ENCODE data around the gene PRCC. TPM values are rescaled to one million over a fixed set of nuclear protein-coding genes. Genes with fewer than 3 reads are reported as not detected.

The PRCC gene
- total RNA-seq, 1 experiment from 2014 or later: 131 TPM

GRCh38 chr1:156777573-156777972 is 10.2 kb downstream of the PRCC start:
- H3K9me3 Mint-ChIP-seq (ENCODE audit: unreplicated experiment): no peaks in the 10 kb centered on the region
- no peak for DNase-seq (ENCODE audit: unreplicated experiment)
- H3K4me1 Mint-ChIP-seq (ENCODE audit: insufficient read depth, unreplicated experiment): peaks cover 50% of the 10 kb centered on the region
- intact Hi-C loops (cut with micrococcal nuclease): no loop called here
- POLR2A ChIA-PET: interaction anchor here (0.8 to 2.0 kb wide), 3 partner anchors 9 to 25 kb away, joined by 3 to 7 read pairs (median 3); partner anchors contain the start of gene PRCC
- no TSS peak for BruUV-seq (replicated peaks)
- CTCF ChIA-PET: no interaction called here
- H3K36me3 Mint-ChIP-seq (ENCODE audit: insufficient read depth, unreplicated experiment): peaks cover 67% of the 10 kb centered on the region
- no peak overlapping the region for H3K4me3 Mint-ChIP-seq (ENCODE audit: unreplicated experiment)
- peak overlapping the region; percentile 1 for H3K27ac Mint-ChIP-seq (ENCODE audit: low read depth, unreplicated experiment)
- no peaks in the 10 kb centered on the region for H3K27me3 Mint-ChIP-seq (ENCODE audit: insufficient read depth, unreplicated experiment)
- TF ChIP-seq CTCF (IDR thresholded peaks at IDR 0.05; ENCODE audit: unreplicated experiment): no peak

- CTCF ChIA-PET: interaction anchor here (0.6 to 3.6 kb wide), 21 partner anchors 9 to 557 kb away, joined by 3 to 28 read pairs (median 5); partner anchors contain the start of genes INSRR and NTRK1
- H3K27me3 Mint-ChIP-seq (ENCODE audit: insufficient read depth, unreplicated experiment): no peaks in the 10 kb centered on the region
- intact Hi-C loops (cut with micrococcal nuclease): no loop called here
- H3K27ac Mint-ChIP-seq (ENCODE audit: low read depth, unreplicated experiment): peak overlapping the region; percentile 66
- no TSS peak for BruUV-seq (replicated peaks)
- H3K9me3 Mint-ChIP-seq (ENCODE audit: unreplicated experiment): no peaks in the 10 kb centered on the region
- no peak overlapping the region for H3K4me3 Mint-ChIP-seq (ENCODE audit: unreplicated experiment)
- no peak for DNase-seq (ENCODE audit: unreplicated experiment)
- H3K4me1 Mint-ChIP-seq (ENCODE audit: insufficient read depth, unreplicated experiment): peaks cover 28% of the 10 kb centered on the region
- peaks cover 86% of the 10 kb centered on the region for H3K36me3 Mint-ChIP-seq (ENCODE audit: insufficient read depth, unreplicated experiment)
- POLR2A ChIA-PET: interaction anchor here (0.7 to 2.0 kb wide), 8 partner anchors 9 to 121 kb away, joined by 3 to 22 read pairs (median 6); partner anchors contain the start of genes ISG20L2, METTL25B, MRPL24 and PRCC
- no peak for TF ChIP-seq CTCF (IDR thresholded peaks at IDR 0.05; ENCODE audit: unreplicated experiment)
Measured at GRCh38 chr1:156781585-156782186, 14.4 kb downstream of the PRCC start.

DNA sequence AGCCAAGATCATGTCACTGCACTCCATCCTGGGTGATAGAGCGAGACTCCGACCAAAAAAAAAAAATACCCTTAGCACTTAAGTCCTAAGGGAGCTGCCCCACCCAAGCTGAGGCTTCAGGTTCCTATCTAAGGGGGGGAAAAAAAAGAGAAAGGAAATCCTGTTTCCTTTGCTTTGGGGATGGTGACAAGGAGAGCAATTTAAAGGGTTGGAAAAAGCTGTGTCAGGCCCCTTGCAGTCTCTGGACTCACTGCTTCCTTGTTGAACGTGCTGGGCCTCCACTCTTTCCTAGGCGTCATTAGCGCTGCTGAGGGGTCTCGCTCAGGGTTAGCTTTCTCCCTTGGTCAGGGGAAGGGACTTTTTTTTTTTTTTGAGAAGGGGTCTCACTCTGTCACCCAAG is 18.1 kb downstream of the PRCC start:
- POLR2A ChIA-PET: interaction anchor here (0.7 to 2.6 kb wide), 5 partner anchors 9 to 57 kb away, joined by 3 to 12 read pairs (median 3); partner anchors contain the start of genes ISG20L2, METTL25B and PRCC
- intact Hi-C loops (cut with micrococcal nuclease): no loop called here
- Mint-ChIP-seq H3K27me3 (ENCODE audit: insufficient read depth, unreplicated experiment) (no peaks in the 10 kb centered on the region), H3K9me3 (ENCODE audit: unreplicated experiment) (no peaks in the 10 kb centered on the region), H3K36me3 (ENCODE audit: insufficient read depth, unreplicated experiment) (peaks cover 97% of the 10 kb centered on the region), H3K27ac (ENCODE audit: low read depth, unreplicated experiment) (no peak overlapping the region), H3K4me1 (ENCODE audit: insufficient read depth, unreplicated experiment) (peaks cover 14% of the 10 kb centered on the region), H3K4me3 (ENCODE audit: unreplicated experiment) (no peak overlapping the region)
- CTCF ChIA-PET: interaction anchor here (0.6 to 3.4 kb wide), 13 partner anchors 12 to 268 kb away, joined by 3 to 22 read pairs (median 5); partner anchors contain the start of gene INSRR
- BruUV-seq (replicated peaks): no TSS peak
- no peak for DNase-seq (ENCODE audit: unreplicated experiment)
- TF ChIP-seq CTCF (IDR thresholded peaks at IDR 0.05; ENCODE audit: unreplicated experiment): no peak

DNA sequence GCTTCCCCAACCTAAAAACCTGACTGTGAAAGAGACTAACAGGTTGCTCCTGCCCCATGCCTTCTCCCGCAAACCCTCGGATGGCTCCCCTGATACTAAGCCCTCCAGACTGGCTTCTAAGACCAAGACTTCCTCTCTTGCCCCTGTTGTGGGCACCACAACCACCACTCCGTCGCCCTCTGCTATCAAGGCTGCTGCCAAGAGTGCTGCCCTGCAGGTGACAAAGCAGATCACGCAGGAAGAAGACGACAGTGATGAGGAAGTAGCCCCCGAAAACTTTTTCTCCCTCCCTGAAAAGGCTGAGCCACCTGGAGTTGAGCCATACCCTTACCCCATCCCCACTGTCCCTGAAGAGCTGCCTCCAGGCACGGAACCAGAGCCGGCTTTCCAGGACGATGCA is 19.3 kb downstream of the PRCC start:
- H3K36me3 Mint-ChIP-seq (ENCODE audit: insufficient read depth, unreplicated experiment): peaks cover 94% of the 10 kb centered on the region
- POLR2A ChIA-PET: interaction anchor here (1.8 to 2.6 kb wide), 2 partner anchors 47 to 58 kb away, joined by 3 to 8 read pairs; partner anchors contain the start of genes ISG20L2 and METTL25B
- intact Hi-C loops (cut with micrococcal nuclease): no loop called here
- DNase-seq (ENCODE audit: unreplicated experiment): no peak
- peaks cover 5% of the 10 kb centered on the region for H3K4me1 Mint-ChIP-seq (ENCODE audit: insufficient read depth, unreplicated experiment)
- TSS peak; percentile 27 for BruUV-seq (replicated peaks)
- H3K4me3 Mint-ChIP-seq (ENCODE audit: unreplicated experiment): no peak overlapping the region
- no peak for TF ChIP-seq CTCF (IDR thresholded peaks at IDR 0.05; ENCODE audit: unreplicated experiment)
- H3K9me3 Mint-ChIP-seq (ENCODE audit: unreplicated experiment): no peaks in the 10 kb centered on the region
- no peaks in the 10 kb centered on the region for H3K27me3 Mint-ChIP-seq (ENCODE audit: insufficient read depth, unreplicated experiment)
- H3K27ac Mint-ChIP-seq (ENCODE audit: low read depth, unreplicated experiment): no peak overlapping the region
- CTCF ChIA-PET: interaction anchor here (0.6 to 3.1 kb wide), 4 partner anchors 11 to 369 kb away, joined by 3 to 22 read pairs (median 4); no protein-coding TSS in a partner anchor

Data from MCF 10A (cell line).